ENCODE data around the gene C9orf43.

GRCh38 chr9:113410207-113410864 lies at the start of gene C9orf43, which contains the start of gene POLE3:
- TF ChIP-seq CTCF (IDR thresholded peaks at IDR 0.05): peak in 1 of 5 experiments; percentile 8
- TF ChIP-seq POLR2A (IDR thresholded peaks at IDR 0.05): peak; percentile 60
